WTC11 (cell line): ENCODE results near the gene CPB2. TPM values are rescaled to one million over a fixed set of nuclear protein-coding genes. Genes with fewer than 3 reads are reported as not detected.

ENCODE experiments used
- AFF4 ChIP-seq: sonication (generic); formaldehyde crosslinking; IDR thresholded peaks from 2 replicates; pipeline ENCODE4 v1.8.1; 2023; ENCODE audit warnings: mild to moderate bottlenecking, missing genetic modification reagents, borderline replicate concordance
- AR ChIP-seq: fragments of 250-450 bp; sonication (Bioruptor Pico); IDR thresholded peaks from 2 replicates; pipeline ENCODE4 v1.9.0; 2021; ENCODE audit warnings: mild to moderate bottlenecking
- ARID4B ChIP-seq: sonication (generic); formaldehyde crosslinking; IDR thresholded peaks from 2 replicates; pipeline ENCODE4 v1.8.0; 2023; ENCODE audit warnings: missing genetic modification reagents, mild to moderate bottlenecking, borderline replicate concordance
- ATF3 ChIP-seq: sonication (generic); formaldehyde crosslinking; conservative IDR thresholded peaks from 2 replicates; pipeline ENCODE4 v1.8.1; 2022; ENCODE audit warnings: mild to moderate bottlenecking, missing genetic modification reagents
- CREB1 ChIP-seq: sonication (generic); formaldehyde crosslinking; IDR thresholded peaks from 2 replicates; pipeline ENCODE4 v1.8.0; 2023; ENCODE audit warnings: mild to moderate bottlenecking, missing genetic modification reagents
- FOXP4 ChIP-seq: sonication (generic); formaldehyde crosslinking; IDR thresholded peaks from 2 replicates; pipeline ENCODE4 v1.8.0; 2022; ENCODE audit warnings: mild to moderate bottlenecking, missing genetic modification reagents
- GABPB1 ChIP-seq: sonication (generic); formaldehyde crosslinking; IDR thresholded peaks from 2 replicates; pipeline ENCODE4 v1.8.1; 2023; ENCODE audit warnings: mild to moderate bottlenecking, missing genetic modification reagents
- HMGA2 ChIP-seq: fragments of 250-450 bp; sonication (Bioruptor Pico); IDR thresholded peaks from 2 replicates; pipeline ENCODE4 v1.4.0; 2021; ENCODE audit warnings: mild to moderate bottlenecking, moderate library complexity
- IRF1 ChIP-seq: sonication (generic); formaldehyde crosslinking; IDR thresholded peaks from 2 replicates; pipeline ENCODE4 v1.8.0; 2023; ENCODE audit warnings: missing genetic modification reagents
- JAZF1 ChIP-seq: fragments of 250-450 bp; sonication (Bioruptor Pico); IDR thresholded peaks from 2 replicates; pipeline ENCODE4 v1.9.0; 2021; ENCODE audit warnings: moderate library complexity, mild to moderate bottlenecking, inconsistent platforms
- KAT7 ChIP-seq: sonication (generic); formaldehyde crosslinking; IDR thresholded peaks from 2 replicates; pipeline ENCODE4 v1.8.1; 2023; ENCODE audit warnings: missing genetic modification reagents, mild to moderate bottlenecking, borderline replicate concordance
- NFYB ChIP-seq: sonication (generic); formaldehyde crosslinking; conservative IDR thresholded peaks from 2 replicates; pipeline ENCODE4 v1.8.0; 2022; ENCODE audit warnings: low read depth, missing genetic modification reagents
- SMAD3 ChIP-seq: sonication (generic); formaldehyde crosslinking; IDR thresholded peaks from 2 replicates; pipeline ENCODE4 v1.8.0; 2022; ENCODE audit warnings: missing genetic modification reagents, mild to moderate bottlenecking, borderline replicate concordance
- SMAD4 ChIP-seq: sonication (generic); formaldehyde crosslinking; IDR thresholded peaks from 2 replicates; pipeline ENCODE4 v1.8.0; 2022; ENCODE audit warnings: mild to moderate bottlenecking, missing genetic modification reagents
- STAT6 ChIP-seq: sonication (generic); formaldehyde crosslinking; conservative IDR thresholded peaks from 2 replicates; pipeline ENCODE4 v1.8.1; 2023; ENCODE audit warnings: mild to moderate bottlenecking, low read depth, missing genetic modification reagents, moderate library complexity
- ZNF219 ChIP-seq: sonication (generic); formaldehyde crosslinking; IDR thresholded peaks from 2 replicates; pipeline ENCODE4 v1.8.0; 2023; ENCODE audit warnings: missing genetic modification reagents, mild to moderate bottlenecking, borderline replicate concordance
- ZNF232 ChIP-seq: sonication (generic); formaldehyde crosslinking; IDR thresholded peaks from 2 replicates; pipeline ENCODE4 v1.8.0; 2022; ENCODE audit warnings: mild to moderate bottlenecking, missing genetic modification reagents
- ZNF416 ChIP-seq: fragments of 250-450 bp; sonication (Bioruptor Pico); IDR thresholded peaks from 2 replicates; pipeline ENCODE4 v1.9.0; 2021; ENCODE audit warnings: mild to moderate bottlenecking, inconsistent platforms
- total RNA-seq: library from RNA; stranded (reverse); gene quantifications from 3 replicates; pipeline ENCODE4 v1.2.3, GENCODE V29; 2021

Gene CPB2
- total RNA-seq, 1 experiment from 2014 or later, result 0.33 TPM

- TF ChIP-seq FOXP4 (CRISPR knock-in tag), result no peak
- TF ChIP-seq STAT6 (CRISPR knock-in tag), result no peak
- no peak for TF ChIP-seq ZNF219 (CRISPR knock-in tag)
- TF ChIP-seq ATF3, result no peak
- TF ChIP-seq NFYB (CRISPR knock-in tag), result no peak
- TF ChIP-seq IRF1 (CRISPR knock-in tag), result no peak
- TF ChIP-seq ZNF416 (CRISPR knock-in tag), result no peak
- no peak for TF ChIP-seq SMAD4 (CRISPR knock-in tag)
- peak; percentile 60 for TF ChIP-seq GABPB1 (CRISPR knock-in tag)
- no peak for TF ChIP-seq SMAD3 (CRISPR knock-in tag)
- no peak for TF ChIP-seq AR
- no peak for TF ChIP-seq HMGA2
- 0 out of 2 replicates have a peak, but pooled peaks have one; percentile 74 for TF ChIP-seq KAT7
- TF ChIP-seq JAZF1, result no peak
- TF ChIP-seq ARID4B, result no peak
- no peak for TF ChIP-seq AFF4 (CRISPR knock-in tag)
- peak; percentile 46; the same call in 1 of the 2 replicates for TF ChIP-seq CREB1 (CRISPR knock-in tag)
- TF ChIP-seq ZNF232 (CRISPR knock-in tag), result no peak
These were observed 52.3 kb downstream of the CPB2 start, which contains the start of gene ZC3H13 (continued) for GRCh38 chr13:46052319-46053161.
